Fibroblast of lung (primary cell): ENCODE data around the gene PRPH.

Experiments
- CTCF ChIP-seq, 2 donors: IDR thresholded peaks in 1 of 2; conservative IDR thresholded peaks in 1 of 2; 1 replicate in 1 of 2; 2 replicates in 1 of 2; pipeline ENCODE4 v1.5.1; 2011 to 2012; ENCODE audit warnings: low read length in 2 of 2, control low read depth in 1 of 2, inconsistent platforms in 1 of 2, low read depth in 1 of 2, mild to moderate bottlenecking in 1 of 2
- EZH2 ChIP-seq: IDR thresholded peaks from 2 replicates; pipeline ENCODE4 v1.5.1; 2012; ENCODE audit warnings: low read length, control low read depth, mild to moderate bottlenecking; ENCODE audit errors: missing control alignments

GRCh38 chr12:49340971-49341776, 46.2 kb downstream of the PRPH start:
- TF ChIP-seq CTCF (conservative IDR thresholded peaks at IDR 0.05 in 1 of 2, IDR thresholded peaks at IDR 0.05 in 1 of 2; ENCODE audit: low read depth in 1 of 2, low read length in 2 of 2) (no peak), EZH2 (peak; percentile 21)
